Skeletal muscle tissue (tissue), 5 donors: ENCODE measurements around the gene MSX2. TPM values are rescaled to one million over a fixed set of nuclear protein-coding genes. Genes with fewer than 3 reads are reported as not detected.

ENCODE experiments used
- H3K27ac ChIP-seq: one replicate; pipeline ENCODE4 v1.7.0; 2013; ENCODE audit warnings: mild to moderate bottlenecking, low read depth, low read length, inconsistent platforms
- H3K27me3 ChIP-seq, 3 donors: one replicate each; pipeline ENCODE4 v1.7.0; 2013; ENCODE audit warnings: low read length in 3 of 3; ENCODE audit not compliant: control insufficient read depth in 3 of 3, insufficient read depth in 3 of 3
- H3K36me3 ChIP-seq, 3 donors: one replicate each; pipeline ENCODE4 v1.7.0; 2013; ENCODE audit warnings: low read length in 3 of 3; ENCODE audit not compliant: control insufficient read depth in 3 of 3, insufficient read depth in 3 of 3
- H3K4me1 ChIP-seq, 3 donors: one replicate each; pipeline ENCODE4 v1.7.0; 2013; ENCODE audit warnings: low read length in 3 of 3, mild to moderate bottlenecking in 3 of 3; ENCODE audit not compliant: control insufficient read depth in 3 of 3, insufficient read depth in 3 of 3
- H3K4me3 ChIP-seq, 3 donors: one replicate each; pipeline ENCODE4 v1.7.0; 2013; ENCODE audit warnings: low read length in 3 of 3
- H3K9ac ChIP-seq, 3 donors: one replicate each; pipeline ENCODE4 v1.7.0; 2013; ENCODE audit warnings: low read length in 3 of 3, mild to moderate bottlenecking in 3 of 3, moderate library complexity in 2 of 3, low read depth in 1 of 3
- H3K9me3 ChIP-seq, 3 donors: one replicate each; pipeline ENCODE4 v1.7.0; 2013; ENCODE audit warnings: low read length in 3 of 3; ENCODE audit not compliant: control insufficient read depth in 3 of 3
- small RNA-seq: library from RNA; depleted of rRNA; stranded (forward); fragments of <200 nt; gene quantifications from one replicate; pipeline ENCODE3, GENCODE V24; 2014
- total RNA-seq: library from RNA; depleted of rRNA; stranded (reverse); fragments of >200 nt; gene quantifications from one replicate; pipeline ENCODE4 v1.2.3, GENCODE V29; 2014
- donor health status: Osteomylitis.

The MSX2 gene
- total RNA-seq, 1 donor from 2014 or later = not detected

GRCh38 chr5:174767670-174768069 is 43.3 kb downstream of the MSX2 start:
- H3K27me3 ChIP-seq = peaks cover 0 to 4% (median 2%) of the 10 kb centered on the region in 3 donors
- H3K36me3 ChIP-seq = no peaks in the 10 kb centered on the region
- no peak overlapping the region for H3K27ac ChIP-seq
- H3K4me1 ChIP-seq = no peaks in the 10 kb centered on the region
- no peak overlapping the region for H3K4me3 ChIP-seq
- no peak overlapping the region for H3K9ac ChIP-seq
- H3K9me3 ChIP-seq = peaks cover 0 to 5% (median 0%) of the 10 kb centered on the region in 3 donors

GRCh38 chr5:174769005-174769404 is 44.6 kb downstream of the MSX2 start:
- Histone ChIP-seq H3K27me3 (peaks cover 0 to 14% (median 2%) of the 10 kb centered on the region in 3 donors), H3K4me1 (no peaks in the 10 kb centered on the region), H3K9ac (no peak overlapping the region), H3K36me3 (no peaks in the 10 kb centered on the region), H3K4me3 (no peak overlapping the region), H3K9me3 (peaks cover 0 to 5% (median 0%) of the 10 kb centered on the region in 3 donors), H3K27ac (no peak overlapping the region)

GRCh38 chr5:174773371-174773770 is 49.0 kb downstream of the MSX2 start:
- Histone ChIP-seq H3K9me3 (peaks cover 0 to 5% (median 0%) of the 10 kb centered on the region in 3 donors), H3K4me1 (no peaks in the 10 kb centered on the region), H3K9ac (no peak overlapping the region), H3K4me3 (no peak overlapping the region), H3K27me3 (peaks cover 0 to 18% (median 0%) of the 10 kb centered on the region in 3 donors), H3K36me3 (no peaks in the 10 kb centered on the region), H3K27ac (no peak overlapping the region)

- Histone ChIP-seq H3K4me3 (no peak overlapping the region), H3K27ac (no peak overlapping the region), H3K36me3 (no peaks in the 10 kb centered on the region), H3K9ac (no peak overlapping the region), H3K9me3 (peaks cover 0 to 5% (median 0%) of the 10 kb centered on the region in 3 donors), H3K27me3 (peaks cover 0 to 18% (median 1%) of the 10 kb centered on the region in 3 donors), H3K4me1 (no peaks in the 10 kb centered on the region)
Measured at GRCh38 chr5:174775081-174775480, 50.7 kb downstream of the MSX2 start.

GRCh38 chr5:174777111-174777510 is 52.7 kb downstream of the MSX2 start:
- Histone ChIP-seq H3K27ac (no peak overlapping the region), H3K9ac (no peak overlapping the region), H3K4me3 (no peak overlapping the region), H3K4me1 (no peaks in the 10 kb centered on the region), H3K36me3 (no peaks in the 10 kb centered on the region), H3K9me3 (peaks cover 0 to 2% (median 0%) of the 10 kb centered on the region in 3 donors), H3K27me3 (peaks cover 0 to 14% (median 3%) of the 10 kb centered on the region in 3 donors)

- H3K9ac ChIP-seq = no peak overlapping the region
- no peaks in the 10 kb centered on the region for H3K4me1 ChIP-seq
- peaks cover 0 to 14% (median 3%) of the 10 kb centered on the region in 3 donors for H3K27me3 ChIP-seq
- H3K36me3 ChIP-seq = no peaks in the 10 kb centered on the region
- H3K4me3 ChIP-seq = no peak overlapping the region
- H3K9me3 ChIP-seq = no peaks in the 10 kb centered on the region
- H3K27ac ChIP-seq = no peak overlapping the region
Measured at GRCh38 chr5:174777583-174777982, 53.2 kb downstream of the MSX2 start.

Small RNA genes within 50 kb of the gene (small RNA-seq; reads per million reads assigned to genes)
- gene MIR4634 = not detected
